ENCODE results near the gene HSD17B1.
"Not testable (repeated sequence)": the region's sequence is repeated elsewhere in the genome, so short reads cannot be mapped to it uniquely, and the experiment has no call there.

The HSD17B1 gene

GRCh38 chr17:42547698-42548069 is 5.0 kb upstream of the HSD17B1 start:
- no peak for DNase-seq (ENCODE audit: low spot score)

GRCh38 chr17:42548070-42548837 is 4.5 kb upstream of the HSD17B1 start:
- peak; percentile 75 for DNase-seq (ENCODE audit: low spot score)

- DNase-seq (ENCODE audit: low spot score) = no peak
Measured at GRCh38 chr17:42548993-42549755, 3.5 kb upstream of the HSD17B1 start.

DNA sequence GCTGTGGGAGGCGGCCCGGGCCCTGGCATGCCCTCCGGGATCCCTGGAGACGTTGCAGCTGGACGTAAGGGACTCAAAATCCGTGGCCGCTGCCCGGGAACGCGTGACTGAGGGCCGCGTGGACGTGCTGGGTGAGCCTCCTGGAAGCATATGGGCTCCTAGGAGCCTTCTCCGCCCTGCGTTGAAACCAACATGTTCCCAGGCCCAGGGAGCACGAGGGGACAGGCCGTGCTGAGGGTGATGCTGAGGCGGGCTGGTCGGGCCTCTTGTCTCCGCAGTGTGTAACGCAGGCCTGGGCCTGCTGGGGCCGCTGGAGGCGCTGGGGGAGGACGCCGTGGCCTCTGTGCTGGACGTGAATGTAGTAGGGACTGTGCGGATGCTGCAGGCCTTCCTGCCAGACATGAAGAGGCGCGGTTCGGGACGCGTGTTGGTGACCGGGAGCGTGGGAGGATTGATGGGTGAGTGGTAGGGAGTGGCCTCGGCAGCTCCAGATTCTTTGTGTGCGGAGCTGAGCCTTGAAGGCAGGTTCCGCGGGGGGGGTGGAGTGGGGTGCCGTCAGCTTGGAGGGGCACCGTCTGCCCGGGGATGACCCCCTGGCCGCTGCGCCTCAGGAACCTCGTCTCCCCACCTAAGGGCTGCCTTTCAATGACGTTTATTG is 567 bp downstream of the HSD17B1 start:
- DNase-seq (ENCODE audit: low spot score) = no peak

DNA sequence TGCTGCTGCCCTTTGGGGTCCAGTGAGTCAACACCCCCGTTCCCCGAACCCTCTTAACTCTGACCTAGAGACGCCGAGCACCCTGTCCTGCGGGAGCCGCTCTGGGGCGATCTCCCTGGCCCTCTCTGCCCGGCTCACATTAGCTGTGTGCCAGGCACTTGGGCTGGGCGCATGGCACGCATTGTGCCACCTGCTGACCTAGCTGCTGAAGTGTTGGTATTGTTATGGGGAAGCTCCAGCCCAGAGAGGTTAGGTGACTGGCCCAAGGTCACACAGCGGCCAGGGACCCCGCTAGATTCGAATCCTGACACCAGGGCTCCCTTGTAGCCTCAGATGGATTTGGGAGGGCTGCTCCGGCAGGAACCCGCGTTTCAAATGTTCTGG is 1.1 kb downstream of the HSD17B1 start:
- peak; percentile 15 for DNase-seq (ENCODE audit: low spot score)

DNA sequence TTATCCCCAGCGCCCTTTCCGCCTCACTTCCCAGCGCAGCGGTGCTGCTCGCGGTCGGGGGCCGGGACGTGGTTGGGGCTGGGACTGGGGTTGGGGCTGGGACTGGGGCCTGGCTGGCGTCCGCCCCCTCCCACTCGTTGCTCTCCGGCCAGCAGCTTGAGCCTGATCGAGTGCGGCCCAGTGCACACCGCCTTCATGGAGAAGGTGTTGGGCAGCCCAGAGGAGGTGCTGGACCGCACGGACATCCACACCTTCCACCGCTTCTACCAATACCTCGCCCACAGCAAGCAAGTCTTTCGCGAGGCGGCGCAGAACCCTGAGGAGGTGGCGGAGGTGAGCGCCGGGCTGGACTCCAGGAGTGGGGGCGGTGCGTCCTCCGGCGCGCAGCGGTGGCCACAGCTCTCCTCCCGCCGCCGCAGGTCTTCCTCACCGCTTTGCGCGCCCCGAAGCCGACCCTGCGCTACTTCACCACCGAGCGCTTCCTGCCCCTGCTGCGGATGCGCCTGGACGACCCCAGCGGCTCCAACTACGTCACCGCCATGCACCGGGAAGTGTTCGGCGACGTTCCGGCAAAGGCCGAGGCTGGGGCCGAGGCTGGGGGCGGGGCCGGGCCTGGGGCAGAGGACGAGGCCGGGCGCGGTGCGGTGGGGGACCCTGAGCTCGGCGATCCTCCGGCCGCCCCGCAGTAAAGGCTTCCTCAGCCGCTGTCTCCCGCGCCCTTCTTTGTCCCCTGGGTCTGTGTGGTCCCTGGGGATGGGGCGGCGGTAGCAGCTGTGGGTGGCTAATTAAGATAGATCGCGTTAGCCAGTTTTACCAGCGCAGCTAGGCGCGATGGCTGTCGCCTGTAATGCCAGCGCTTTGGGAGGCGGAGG is 1.8 kb downstream of the HSD17B1 start:
- DNase-seq (ENCODE audit: low spot score) = peak; percentile 73

GRCh38 chr17:42555122-42555622 is 2.4 kb downstream of the HSD17B1 start:
- DNase-seq (ENCODE audit: low spot score) = no peak

GRCh38 chr17:42555961-42556617 is 3.4 kb downstream of the HSD17B1 start:
- DNase-seq (ENCODE audit: low spot score) = not testable (repeated sequence)

DNA sequence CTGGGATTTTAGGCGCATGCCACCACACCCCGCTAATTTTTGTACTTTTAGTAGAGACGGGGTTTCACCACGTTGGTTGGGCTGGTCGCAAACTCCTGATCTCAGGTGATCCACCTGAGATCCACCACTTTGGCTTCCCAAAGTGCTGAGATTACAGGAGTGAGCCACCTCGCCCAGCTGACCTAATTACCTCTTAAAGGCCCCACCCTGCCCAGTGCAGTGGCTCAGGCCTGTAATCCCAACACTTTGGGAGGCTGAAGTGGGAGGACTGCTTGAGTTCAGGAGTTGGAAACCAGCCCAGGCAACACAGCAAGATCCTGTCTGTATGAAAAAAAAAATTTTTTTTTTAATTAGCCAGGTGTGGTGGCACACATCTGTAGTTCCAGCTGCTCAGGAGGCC is 6.4 kb downstream of the HSD17B1 start:
- no peak for DNase-seq (ENCODE audit: low spot score)

GRCh38 chr17:42560246-42560645 is 7.5 kb downstream of the HSD17B1 start:
- DNase-seq (ENCODE audit: low spot score) = no peak

GRCh38 chr17:42561897-42562387 is 9.2 kb downstream of the HSD17B1 start, which contains the start of gene COASY:
Gene COASY (plus strand): TSS chr17:42562148. CDS start chr17:42562623, 475 bp downstream.
- DNase-seq (ENCODE audit: low spot score) = peak; percentile 96

GRCh38 chr17:42562388-42563142 is 9.8 kb downstream of the HSD17B1 start:
- no peak for DNase-seq (ENCODE audit: low spot score)

DNA sequence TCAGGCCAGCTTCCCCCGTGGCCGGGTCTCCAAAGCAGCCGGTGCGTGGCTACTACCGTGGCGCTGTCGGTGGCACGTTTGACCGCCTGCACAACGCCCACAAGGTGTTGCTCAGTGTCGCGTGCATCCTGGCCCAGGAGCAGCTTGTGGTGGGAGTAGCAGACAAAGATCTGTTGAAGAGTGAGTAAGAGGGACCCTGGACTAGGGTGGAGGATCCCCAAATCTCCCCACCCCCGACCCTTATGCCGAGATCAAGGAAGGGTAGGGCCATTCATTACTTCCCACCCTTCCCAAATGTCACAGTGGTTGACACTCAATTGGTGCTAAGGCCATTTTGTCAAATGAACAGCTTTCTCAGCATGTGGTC is 10.4 kb downstream of the HSD17B1 start:
- no peak for DNase-seq (ENCODE audit: low spot score)

DNA sequence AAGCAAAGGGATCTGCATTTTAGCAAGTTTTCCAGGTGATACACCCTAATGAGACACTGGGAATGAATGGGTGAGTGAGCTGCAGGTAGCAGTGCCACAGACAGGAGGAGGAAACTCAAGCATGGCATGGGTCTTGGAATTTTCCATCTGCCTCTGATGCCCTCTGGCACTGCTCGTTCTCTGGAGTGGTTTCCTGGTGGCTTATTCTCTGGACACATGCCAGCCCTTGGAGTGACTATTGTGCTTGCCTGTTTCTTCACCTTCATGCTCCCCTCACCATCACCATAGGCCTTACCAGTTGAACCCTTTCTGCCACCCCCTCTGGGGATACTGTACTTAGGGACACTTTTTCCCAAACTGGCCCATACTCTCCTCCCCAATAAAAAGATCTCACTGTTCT is 10.8 kb downstream of the HSD17B1 start:
- no peak for DNase-seq (ENCODE audit: low spot score)

GRCh38 chr17:42563950-42564349 is 11.2 kb downstream of the HSD17B1 start:
- DNase-seq (ENCODE audit: low spot score) = no peak

DNA sequence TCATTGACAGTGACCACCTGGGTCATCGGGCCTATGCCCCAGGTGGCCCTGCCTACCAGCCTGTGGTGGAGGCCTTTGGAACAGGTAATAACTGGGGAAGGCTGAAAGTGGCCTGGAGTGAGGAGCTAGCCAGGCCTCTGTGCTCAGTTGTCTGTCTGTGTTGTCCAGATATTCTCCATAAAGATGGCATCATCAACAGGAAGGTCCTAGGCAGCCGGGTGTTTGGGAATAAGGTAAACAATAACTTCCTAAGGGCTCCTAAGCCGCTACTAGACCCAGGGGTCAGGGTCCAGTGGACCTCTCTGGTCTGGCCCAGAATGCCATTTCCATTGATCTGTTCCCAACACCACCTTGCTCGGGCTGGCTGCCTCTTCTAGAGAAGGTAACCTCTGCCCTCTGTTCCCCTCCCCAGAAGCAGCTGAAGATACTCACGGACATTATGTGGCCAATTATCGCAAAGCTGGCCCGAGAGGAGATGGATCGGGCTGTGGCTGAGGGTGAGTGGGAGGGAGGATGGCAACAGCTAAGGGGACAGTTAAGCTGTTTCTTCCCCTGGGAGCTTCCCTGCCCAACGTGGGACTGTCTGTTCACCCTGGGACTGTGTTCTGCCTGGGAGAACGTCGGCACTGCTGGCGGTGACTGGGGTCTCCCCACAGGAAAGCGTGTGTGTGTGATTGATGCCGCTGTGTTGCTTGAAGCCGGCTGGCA is 12.2 kb downstream of the HSD17B1 start:
- DNase-seq (ENCODE audit: low spot score) = no peak

GRCh38 chr17:42565523-42566214 is 12.9 kb downstream of the HSD17B1 start:
- no peak for DNase-seq (ENCODE audit: low spot score)

DNA sequence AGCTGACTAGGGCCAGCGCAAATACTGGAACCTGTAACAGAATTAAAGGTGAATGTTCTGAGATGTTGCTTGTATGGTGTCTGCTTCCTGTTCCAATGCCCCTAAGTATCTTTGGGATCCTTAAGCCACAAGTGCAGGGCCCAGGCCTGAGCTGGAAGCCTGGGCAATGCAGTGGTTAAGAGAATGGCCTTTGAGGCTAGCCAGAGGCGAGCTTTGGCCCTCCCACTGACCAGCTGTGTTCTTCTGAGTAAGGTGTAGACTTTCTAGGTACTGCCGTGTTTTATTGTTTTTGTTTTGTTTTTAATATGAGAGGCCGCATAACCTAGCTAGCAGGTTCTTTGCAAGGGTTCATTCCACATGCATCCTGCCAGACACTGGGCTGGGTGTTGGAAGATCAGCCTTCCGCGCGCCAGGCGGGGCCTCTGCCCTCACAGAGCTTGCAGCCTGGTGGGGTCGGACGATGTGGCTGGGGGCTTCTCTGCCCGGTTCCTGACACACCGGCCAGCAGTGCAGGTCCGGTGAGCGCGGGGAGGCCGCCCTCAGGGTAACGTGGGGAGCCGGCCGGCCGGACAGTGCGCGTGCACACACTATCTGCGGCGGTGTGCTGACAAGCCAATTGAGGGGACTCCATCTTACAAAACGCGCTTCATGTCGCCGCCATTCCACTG is 13.6 kb downstream of the HSD17B1 start:
- DNase-seq (ENCODE audit: low spot score) = no peak

Data from CD4-positive, alpha-beta T cell treated with Interleukin-2 at 100 ng/mL for 4 hours (primary cell).